ENCODE results near the gene CD96.

GRCh38 chr3:111541391-111541790, 606 bp upstream of the CD96 start:
- TF ChIP-seq POLR2AphosphoS5 (IDR thresholded peaks at IDR 0.05): no peak
- no peak for TF ChIP-seq CTCF (IDR thresholded peaks at IDR 0.05)
- TF ChIP-seq POLR2A (IDR thresholded peaks at IDR 0.05): no peak

Measured in breast epithelium (tissue), 3 donors.